ENCODE data around the gene DCC.

- no peak for TF ChIP-seq CTCF (IDR thresholded peaks at IDR 0.05; ENCODE audit: low read length)
- TF ChIP-seq EZH2 (optimal IDR thresholded peaks at IDR 0.05; ENCODE audit: low read depth, low read length): no peak
Measured at GRCh38 chr18:53147472-53147871, 807.5 kb downstream of the DCC start.

Measured in MM.1S (cell line).